GM12878 (cell line): ENCODE results near the gene AGBL4. TPM values are rescaled to one million over a fixed set of nuclear protein-coding genes. Genes with fewer than 3 reads are reported as not detected.

Experiments
- ATAC-seq: fragments of 200-7000 bp; cut with Tn5 transposase; 3 replicates; pipeline ENCODE4 v1.9.1; 2020; ENCODE audit warnings: mild to moderate bottlenecking, moderate library complexity
- BruUV-seq: library from RNA; stranded (reverse); fragments of 400-500 nt; replicated peaks from 2 replicates; lab custom pipeline; 2021; lab: Mats Ljungman, UMichigan
- CTCF ChIA-PET: fragments of 300-600 bp; sonication (Branson Sonifier 250); formaldehyde crosslinking; extraction: SDS; loops from one replicate; lab custom pipeline; 2021; ENCODE audit warnings: inconsistent platforms; lab: Yijun Ruan, JAX
- POLR2A ChIA-PET: fragments of 350-600 bp; formaldehyde crosslinking; extraction: SDS; loops from one replicate; lab custom pipeline; 2021; ENCODE audit warnings: inconsistent platforms; lab: Charles Lee
- RAD21 ChIA-PET: fragments of 300-600 bp; sonication (Branson Sonifier 250); formaldehyde crosslinking; loops from one replicate; lab custom pipeline; 2023; ENCODE audit warnings: antibody characterized with exemption; ENCODE audit not compliant: unreplicated experiment; lab: Charles Lee
- SMC1A ChIA-PET: fragments of 300-600 bp; sonication (Branson Sonifier 250); formaldehyde crosslinking; loops from one replicate; lab custom pipeline; 2023; ENCODE audit not compliant: unreplicated experiment, uncharacterized antibody; lab: Charles Lee
- DNase-seq: peaks from one replicate; pipeline ENCODE4 v3.0.0-alpha.2; 2011; ENCODE audit warnings: low read depth, low spot score
- FAIRE-seq: peaks from 3 replicates; lab custom pipeline; 2011; peaks lifted over from hg19 to GRCh38; lab: Jason Lieb, UNC
- H2AFZ ChIP-seq: 2 replicates; pipeline ENCODE4 v1.6.0; 2011; ENCODE audit warnings: low read depth, low read length, control low read depth; ENCODE audit not compliant: control insufficient read depth
- H3K27ac ChIP-seq: 2 replicates; pipeline ENCODE4 v1.5.1; 2011; ENCODE audit warnings: control low read depth; ENCODE audit not compliant: control insufficient read depth, insufficient read depth
- H3K27me3 ChIP-seq, 2 experiments: replicated peaks in 1 of 2; 2 replicates each; pipeline versions ENCODE4 v1.6.0 to v1.6.1; 2011; ENCODE audit warnings: low read length in 1 of 2; ENCODE audit not compliant: control insufficient read depth in 2 of 2, insufficient read depth in 2 of 2
- H3K36me3 ChIP-seq, 2 experiments: 2 replicates each; pipeline ENCODE4 v1.5.1; 2011; ENCODE audit warnings: low read length in 1 of 2; ENCODE audit not compliant: control insufficient read depth in 2 of 2, insufficient read depth in 2 of 2
- H3K4me1 ChIP-seq: 2 replicates; pipeline ENCODE4 v1.6.1; 2011; ENCODE audit warnings: mild to moderate bottlenecking, low read length, moderate library complexity, mixed read lengths; ENCODE audit not compliant: control insufficient read depth, insufficient read depth
- H3K4me2 ChIP-seq: 2 replicates; pipeline ENCODE4 v1.6.0; 2011; ENCODE audit warnings: control low read depth; ENCODE audit not compliant: control insufficient read depth, insufficient read depth
- H3K4me3 ChIP-seq: fragments of 200-600 bp; sonication (generic); 2 replicates; pipeline ENCODE4 v1.5.1; 2016
- H3K79me2 ChIP-seq: 2 replicates; pipeline ENCODE4 v1.6.0; 2011; ENCODE audit warnings: low read length; ENCODE audit not compliant: control insufficient read depth, insufficient read depth
- H3K9ac ChIP-seq: 2 replicates; pipeline ENCODE4 v1.8.0; 2011; ENCODE audit warnings: low read length, control low read depth, mixed read lengths; ENCODE audit not compliant: control insufficient read depth, insufficient read depth
- H3K9me3 ChIP-seq: replicated peaks from 3 replicates; pipeline ENCODE4 v1.5.1; 2011; ENCODE audit warnings: mild to moderate bottlenecking, low read length; ENCODE audit not compliant: control insufficient read depth, insufficient read depth
- H4K20me1 ChIP-seq: 2 replicates; pipeline ENCODE4 v1.6.0; 2011; ENCODE audit not compliant: control insufficient read depth, insufficient read depth
- BACH1 ChIP-seq: fragments of 450-650 bp; IDR thresholded peaks from 2 replicates; pipeline ENCODE4 v1.6.1; 2017; ENCODE audit warnings: mild to moderate bottlenecking, borderline replicate concordance
- BCLAF1 ChIP-seq: fragments of 450-650 bp; IDR thresholded peaks from 2 replicates; pipeline ENCODE4 v1.6.1; 2017; ENCODE audit warnings: antibody characterized with exemption, mild to moderate bottlenecking, moderate library complexity
- CBX3 ChIP-seq: fragments of 200-600 bp; sonication (generic); IDR thresholded peaks from 2 replicates; pipeline ENCODE4 v1.6.1; 2016; ENCODE audit warnings: low read depth, borderline replicate concordance
- EP300 ChIP-seq, 2 experiments: fragments of 150-350 bp in 1 of 2; IDR thresholded peaks; 2 replicates each; pipeline ENCODE4 v1.6.1; 2011 to 2012; ENCODE audit warnings: low read depth in 2 of 2, low read length in 2 of 2, borderline replicate concordance in 1 of 2, improper control_type of control experiment in 1 of 2, inconsistent platforms in 1 of 2; ENCODE audit not compliant: control insufficient read depth in 1 of 2
- HCFC1 ChIP-seq: fragments of 150-350 bp; IDR thresholded peaks from 2 replicates; pipeline ENCODE4 v1.6.1; 2014; ENCODE audit warnings: low read length
- MEF2A ChIP-seq: IDR thresholded peaks from 2 replicates; pipeline ENCODE4 v1.6.1; 2011; ENCODE audit warnings: low read depth, mild to moderate bottlenecking, low read length, moderate library complexity; ENCODE audit not compliant: insufficient read depth
- NFYA ChIP-seq: IDR thresholded peaks from 2 replicates; pipeline ENCODE4 v1.6.1; 2011; ENCODE audit warnings: low read depth, mild to moderate bottlenecking, low read length, improper control_type of control experiment, borderline replicate concordance
- PAX8 ChIP-seq: fragments of 450-650 bp; IDR thresholded peaks from 2 replicates; pipeline ENCODE4 v1.6.1; 2017; ENCODE audit warnings: mild to moderate bottlenecking, moderate library complexity
- SREBF1 ChIP-seq: IDR thresholded peaks from 2 replicates; pipeline ENCODE4 v1.6.1; 2012; ENCODE audit warnings: mild to moderate bottlenecking, low read length
- SUPT20H ChIP-seq: IDR thresholded peaks from 2 replicates; pipeline ENCODE4 v1.6.1; 2011; ENCODE audit warnings: low read depth, mild to moderate bottlenecking, low read length, moderate library complexity, borderline replicate concordance; ENCODE audit not compliant: control insufficient read depth
- USF2 ChIP-seq: IDR thresholded peaks from 2 replicates; pipeline ENCODE4 v1.6.1; 2011; ENCODE audit warnings: low read depth, low read length, improper control_type of control experiment, borderline replicate concordance
- WGBS: methylation state at CpG from one replicate; pipeline ENCODE4 v1.1.6; 2016; ENCODE audit warnings: low lambda C conversion rate; ENCODE audit not compliant: insufficient replicate concordance, insufficient coverage; ENCODE audit errors: missing lambda C conversion rate; 5-methylcytosine and 5-hydroxymethylcytosine counted together
- in situ Hi-C: fragments of 300-500 bp; cut with MboI; formaldehyde crosslinking; loops from 9 replicates; pipeline ENCODE4 v1.14.3; 2018; ENCODE audit warnings: mixed read lengths
- intact Hi-C: fragments of 100-400 bp; cut with micrococcal nuclease; formaldehyde crosslinking; loops from one replicate; pipeline ENCODE4 v1.14.2; 2022; ENCODE audit not compliant: unreplicated experiment
- polyA plus RNA-seq, 11 experiments: library from polyadenylated mRNA; depleted of rRNA in 4 of 11; unstranded in 6 of 11; stranded (reverse) in 5 of 11; fragments of >200 nt; fragmentation: Nextera tagmentation in 4 of 11; fragmentation: Illumina TruSeq in 1 of 11; extraction: Ambion mirVana in 4 of 11; extraction: Trizol in 1 of 11; gene quantifications; 1 replicate in 1 of 11; 2 replicates in 10 of 11; pipeline versions ENCODE4 v1.2.1 to v1.2.3, GENCODE V29; 2011 to 2016; ENCODE audit warnings: inconsistent platforms in 2 of 11, missing spikeins in 2 of 11, low read depth in 1 of 11
- total RNA-seq, 4 experiments: library from RNA; depleted of rRNA in 3 of 4; stranded (reverse); fragments of >200 nt in 3 of 4; fragmentation: Illumina TruSeq in 1 of 4; extraction: Trizol in 1 of 4; gene quantifications; 2 replicates each; pipeline versions ENCODE4 v1.2.1 to v1.2.3, GENCODE V29; 2013 to 2021

Gene AGBL4
- total and polyA plus RNA-seq, 10 of the 15 experiments (the other 5 are each of a cell fraction or from before 2014, with no cell fraction given): 0.31 TPM; not detected in 9

GRCh38 chr1:48979940-48980339 is 1043.8 kb downstream of the AGBL4 start:
- no peaks in the 10 kb centered on the region for H3K79me2 ChIP-seq
- FAIRE-seq: no peak
- SMC1A ChIA-PET: no interaction called here

More at GRCh38 chr1:48979940-48980339, 1043.8 kb downstream of the AGBL4 start:
- H3K9me3 ChIP-seq: no peaks in the 10 kb centered on the region
- ATAC-seq: no peak
- POLR2A ChIA-PET: no interaction called here
- no peaks in the 10 kb centered on the region for H3K36me3 ChIP-seq
- no peaks in the 10 kb centered on the region for H4K20me1 ChIP-seq
- WGBS: 81% methylated on average over 1 of the region's 1 CpG
- no peak overlapping the region for H3K9ac ChIP-seq
- H3K4me3 ChIP-seq: no peak overlapping the region
- no peaks in the 10 kb centered on the region for H3K4me1 ChIP-seq
- no peaks in the 10 kb centered on the region for H3K27me3 ChIP-seq
- in situ Hi-C loops (no loop called here), intact Hi-C loops (no loop called here)
- TF ChIP-seq HCFC1: no peak
- no peak for TF ChIP-seq BCLAF1
- TF ChIP-seq PAX8: no peak
- no peak for TF ChIP-seq USF2
- TF ChIP-seq NFYA: no peak
- TF ChIP-seq SREBF1: no peak
- no peak for TF ChIP-seq SUPT20H
- TF ChIP-seq CBX3: no peak
- no peak for TF ChIP-seq MEF2A
- TF ChIP-seq BACH1: no peak
- TF ChIP-seq EP300 (IDR thresholded peaks at IDR 0.05; ENCODE audit: borderline replicate concordance in 1 of 2, control insufficient read depth in 1 of 2, low read depth in 2 of 2, low read length in 2 of 2): no peak
- BruUV-seq: no TSS peak
- CTCF ChIA-PET: no interaction called here
- no peak overlapping the region for H3K4me2 ChIP-seq
- RAD21 ChIA-PET: no interaction called here
- no peak for DNase-seq
- no peak overlapping the region for H3K27ac ChIP-seq
- no peak overlapping the region for H2AFZ ChIP-seq
